Measurements from ENCODE around the gene NPHS1.

Gene NPHS1

DNA sequence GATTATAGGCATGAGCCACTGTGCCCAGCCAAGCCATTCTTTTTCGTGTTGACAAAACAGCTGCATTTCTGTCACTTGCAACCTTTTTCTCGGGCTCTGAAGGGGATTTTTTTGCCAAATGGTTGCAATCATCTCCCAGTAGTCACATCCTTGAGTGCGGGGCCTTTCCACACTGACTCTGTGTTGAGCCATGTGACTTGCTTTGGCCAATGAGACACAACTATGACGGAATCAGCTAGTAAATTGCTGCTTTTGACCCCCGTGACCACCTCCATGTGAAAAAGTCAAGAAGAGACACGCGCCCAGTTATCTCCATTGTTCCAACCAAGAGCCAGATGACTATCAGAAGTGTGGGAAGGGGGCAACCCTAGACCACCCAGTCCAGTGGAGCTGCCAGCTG lies 18.3 kb downstream of the NPHS1 start:
- TF ChIP-seq, protein P1, sequence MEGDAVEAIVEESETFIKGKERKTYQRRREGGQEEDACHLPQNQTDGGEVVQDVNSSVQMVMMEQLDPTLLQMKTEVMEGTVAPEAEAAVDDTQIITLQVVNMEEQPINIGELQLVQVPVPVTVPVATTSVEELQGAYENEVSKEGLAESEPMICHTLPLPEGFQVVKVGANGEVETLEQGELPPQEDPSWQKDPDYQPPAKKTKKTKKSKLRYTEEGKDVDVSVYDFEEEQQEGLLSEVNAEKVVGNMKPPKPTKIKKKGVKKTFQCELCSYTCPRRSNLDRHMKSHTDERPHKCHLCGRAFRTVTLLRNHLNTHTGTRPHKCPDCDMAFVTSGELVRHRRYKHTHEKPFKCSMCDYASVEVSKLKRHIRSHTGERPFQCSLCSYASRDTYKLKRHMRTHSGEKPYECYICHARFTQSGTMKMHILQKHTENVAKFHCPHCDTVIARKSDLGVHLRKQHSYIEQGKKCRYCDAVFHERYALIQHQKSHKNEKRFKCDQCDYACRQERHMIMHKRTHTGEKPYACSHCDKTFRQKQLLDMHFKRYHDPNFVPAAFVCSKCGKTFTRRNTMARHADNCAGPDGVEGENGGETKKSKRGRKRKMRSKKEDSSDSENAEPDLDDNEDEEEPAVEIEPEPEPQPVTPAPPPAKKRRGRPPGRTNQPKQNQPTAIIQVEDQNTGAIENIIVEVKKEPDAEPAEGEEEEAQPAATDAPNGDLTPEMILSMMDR (conservative IDR thresholded peaks at IDR 0.05; ENCODE audit: low read length): no peak
- no peak overlapping the region for H3K4me3 ChIP-seq (ENCODE audit: low read length)
- DNase-seq (ENCODE audit: low read depth): no peak

DNA sequence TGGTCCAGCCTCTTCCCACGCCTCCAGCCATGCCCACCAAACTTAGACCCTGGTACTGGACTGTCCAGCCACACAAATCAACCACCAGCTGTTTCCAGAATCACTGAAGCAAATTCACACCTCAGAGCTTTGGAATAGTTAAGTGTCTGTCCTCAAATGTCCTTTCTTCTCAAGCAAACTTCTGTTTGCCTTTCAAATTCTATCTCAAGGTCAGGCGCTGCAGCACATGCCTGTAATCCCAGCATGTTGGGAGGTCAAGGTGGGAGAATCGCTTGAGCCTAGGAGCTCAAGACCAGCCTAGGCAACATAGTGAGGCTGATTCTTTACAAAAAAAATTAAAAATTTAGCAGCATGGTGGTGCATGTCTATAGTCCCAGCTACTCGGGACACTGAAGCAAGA lies 20.2 kb downstream of the NPHS1 start:
- TF ChIP-seq, protein P1 (conservative IDR thresholded peaks at IDR 0.05; ENCODE audit: low read length): no peak
- no peak for DNase-seq (ENCODE audit: low read depth)
- H3K4me3 ChIP-seq (ENCODE audit: low read length): no peak overlapping the region

DNA sequence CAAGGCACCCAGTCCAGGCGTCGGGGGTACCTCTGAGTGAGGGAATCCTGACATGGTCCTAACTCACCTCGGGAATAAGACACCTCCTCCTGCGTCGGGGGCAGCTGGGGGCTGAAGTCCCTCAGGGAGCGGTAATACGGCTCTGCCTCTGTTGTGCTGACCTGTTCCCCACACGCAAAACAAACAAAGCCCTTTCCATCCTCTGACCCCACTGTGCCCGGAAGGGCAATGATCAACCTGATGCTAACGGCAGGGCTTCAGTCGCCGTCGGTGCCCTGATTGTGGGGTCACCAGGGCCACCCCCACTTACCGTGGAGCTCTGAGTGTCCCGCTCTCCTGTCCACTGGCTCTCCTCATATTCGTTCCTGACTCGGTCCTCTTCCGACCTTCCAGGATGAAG lies 21.3 kb downstream of the NPHS1 start:
- no peak overlapping the region for H3K4me3 ChIP-seq (ENCODE audit: low read length)
- DNase-seq (ENCODE audit: low read depth): no peak
- TF ChIP-seq, protein P1 (conservative IDR thresholded peaks at IDR 0.05; ENCODE audit: low read length): no peak

DNA sequence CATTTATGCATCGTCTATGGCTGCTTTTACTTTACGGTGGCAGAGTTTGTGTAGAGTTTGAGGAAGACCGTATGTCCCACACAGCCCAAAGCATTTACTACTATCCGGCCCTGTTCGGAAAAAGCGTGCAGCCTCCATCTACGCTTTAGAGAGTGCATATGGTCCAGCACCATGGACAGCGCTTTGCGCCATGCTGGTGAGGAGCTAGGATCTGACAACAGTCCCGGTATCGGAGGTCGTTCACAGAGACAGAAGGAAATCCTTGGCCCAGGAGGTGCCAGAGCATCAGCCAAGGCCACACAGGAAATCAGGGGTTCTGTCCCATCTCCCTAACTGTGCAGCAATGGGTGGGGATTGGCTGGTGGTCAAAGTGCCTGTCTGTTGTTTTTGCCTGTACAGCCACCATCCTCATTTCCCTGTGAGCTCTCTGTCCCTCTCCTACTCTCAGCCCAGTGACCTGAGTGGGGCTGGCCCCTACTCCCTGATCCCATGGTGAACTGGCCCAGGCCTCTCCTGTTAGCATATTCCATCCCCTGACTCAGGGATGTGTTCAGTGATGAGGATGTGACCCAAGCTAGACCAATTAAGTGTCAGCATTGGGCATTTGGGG lies 23.5 kb downstream of the NPHS1 start:
- H3K4me3 ChIP-seq (ENCODE audit: low read length): no peak overlapping the region
- TF ChIP-seq, protein P1 (conservative IDR thresholded peaks at IDR 0.05; ENCODE audit: low read length): no peak
- peak; percentile 50 for DNase-seq (ENCODE audit: low read depth)

DNA sequence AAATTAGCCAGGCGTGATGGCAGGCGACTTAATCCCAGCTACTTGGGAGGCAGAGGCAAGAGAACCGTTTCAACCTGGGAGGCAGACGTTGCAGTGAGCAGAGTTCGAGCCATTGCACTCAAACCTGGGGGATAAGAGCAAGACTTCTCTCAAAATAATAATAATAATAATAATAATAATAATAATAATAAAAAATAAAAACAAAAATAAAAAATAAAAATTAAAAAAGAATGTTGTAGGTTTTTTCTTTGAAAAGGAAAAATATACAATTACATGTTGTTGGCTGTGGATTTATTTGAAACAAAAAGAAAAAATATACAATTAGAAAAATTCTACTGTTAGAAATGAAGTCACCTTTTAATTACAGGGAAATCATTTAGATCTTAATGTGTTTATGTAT lies 28.2 kb downstream of the NPHS1 start:
- TF ChIP-seq, protein P1 (conservative IDR thresholded peaks at IDR 0.05; ENCODE audit: low read length): no peak
- no peak for DNase-seq (ENCODE audit: low read depth)
- no peak overlapping the region for H3K4me3 ChIP-seq (ENCODE audit: low read length)

- TF ChIP-seq, protein P1 (conservative IDR thresholded peaks at IDR 0.05; ENCODE audit: low read length): no peak
- H3K4me3 ChIP-seq (ENCODE audit: low read length): no peak overlapping the region
- no peak for DNase-seq (ENCODE audit: low read depth)
Observed at GRCh38 chr19:35822579-35822978, 29.7 kb downstream of the NPHS1 start.

DNA sequence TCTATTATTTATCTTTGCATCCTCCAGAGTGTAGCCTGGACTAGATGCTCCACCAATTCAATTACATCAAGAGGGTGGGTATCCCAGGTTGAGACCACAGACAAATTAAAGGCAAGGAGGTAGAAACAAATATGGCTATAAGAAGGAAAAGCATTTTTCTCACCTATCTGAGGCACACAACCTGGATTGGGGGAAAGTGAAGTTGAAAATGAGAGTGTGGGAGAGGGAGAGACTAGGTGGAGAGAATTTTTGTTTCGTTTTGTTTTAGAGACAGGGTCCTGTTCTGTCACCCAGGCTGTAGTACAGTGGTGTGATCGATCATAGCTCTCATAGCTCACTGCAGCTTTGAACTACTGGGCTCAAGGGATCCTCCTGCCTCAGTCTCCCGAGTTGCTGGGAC lies 33.9 kb downstream of the NPHS1 start:
- TF ChIP-seq, protein P1 (conservative IDR thresholded peaks at IDR 0.05; ENCODE audit: low read length): no peak
- H3K4me3 ChIP-seq (ENCODE audit: low read length): no peak overlapping the region
- no peak for DNase-seq (ENCODE audit: low read depth)

Measured in AG10803 (cell line).